Liver (tissue), 3 donors: ENCODE data around the gene PGM5.
"Not testable (repeated sequence)": the region's sequence is repeated elsewhere in the genome, so short reads cannot be mapped to it uniquely, and the experiment has no call there.

Experiments used
- HNF4G ChIP-seq: IDR thresholded peaks from 2 replicates; pipeline ENCODE4 v1.6.1; 2016; ENCODE audit warnings: antibody characterized with exemption
- JUND ChIP-seq, 2 donors: IDR thresholded peaks; 2 replicates each; pipeline ENCODE4 v1.6.1; 2016; ENCODE audit warnings: antibody characterized with exemption in 2 of 2
- TAF1 ChIP-seq: conservative IDR thresholded peaks from 2 replicates; pipeline ENCODE4 v1.6.1; 2016; ENCODE audit warnings: antibody characterized with exemption, mild to moderate bottlenecking
- TF ChIP-seq, protein P1 (sequence below): IDR thresholded peaks from 2 replicates; pipeline ENCODE4 v1.6.1; 2016; ENCODE audit warnings: antibody characterized with exemption
- TF ChIP-seq, protein P2 (sequence below): IDR thresholded peaks from 2 replicates; pipeline ENCODE4 v1.6.1; 2016; ENCODE audit warnings: antibody characterized with exemption
- TF ChIP-seq, protein P3 (sequence below): IDR thresholded peaks from 2 replicates; pipeline ENCODE4 v1.6.1; 2016; ENCODE audit warnings: antibody characterized with exemption, mild to moderate bottlenecking
- TF ChIP-seq, protein P4 (sequence below): fragments of 150-350 bp; IDR thresholded peaks from 2 replicates; pipeline ENCODE4 v1.5.1; 2017; ENCODE audit warnings: improper control_type of control experiment, low read depth, low read length; ENCODE audit not compliant: missing input control
- donor health status: healthy.
- donor health status: healthy.

GRCh38 chr9:68318209-68318608, 38.2 kb upstream of the PGM5 start:
- TF ChIP-seq, protein P1, sequence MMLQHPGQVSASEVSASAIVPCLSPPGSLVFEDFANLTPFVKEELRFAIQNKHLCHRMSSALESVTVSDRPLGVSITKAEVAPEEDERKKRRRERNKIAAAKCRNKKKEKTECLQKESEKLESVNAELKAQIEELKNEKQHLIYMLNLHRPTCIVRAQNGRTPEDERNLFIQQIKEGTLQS, result not testable (repeated sequence)
- TF ChIP-seq, protein P2, sequence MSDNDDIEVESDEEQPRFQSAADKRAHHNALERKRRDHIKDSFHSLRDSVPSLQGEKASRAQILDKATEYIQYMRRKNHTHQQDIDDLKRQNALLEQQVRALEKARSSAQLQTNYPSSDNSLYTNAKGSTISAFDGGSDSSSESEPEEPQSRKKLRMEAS, result not testable (repeated sequence)
- TF ChIP-seq, protein P3, sequence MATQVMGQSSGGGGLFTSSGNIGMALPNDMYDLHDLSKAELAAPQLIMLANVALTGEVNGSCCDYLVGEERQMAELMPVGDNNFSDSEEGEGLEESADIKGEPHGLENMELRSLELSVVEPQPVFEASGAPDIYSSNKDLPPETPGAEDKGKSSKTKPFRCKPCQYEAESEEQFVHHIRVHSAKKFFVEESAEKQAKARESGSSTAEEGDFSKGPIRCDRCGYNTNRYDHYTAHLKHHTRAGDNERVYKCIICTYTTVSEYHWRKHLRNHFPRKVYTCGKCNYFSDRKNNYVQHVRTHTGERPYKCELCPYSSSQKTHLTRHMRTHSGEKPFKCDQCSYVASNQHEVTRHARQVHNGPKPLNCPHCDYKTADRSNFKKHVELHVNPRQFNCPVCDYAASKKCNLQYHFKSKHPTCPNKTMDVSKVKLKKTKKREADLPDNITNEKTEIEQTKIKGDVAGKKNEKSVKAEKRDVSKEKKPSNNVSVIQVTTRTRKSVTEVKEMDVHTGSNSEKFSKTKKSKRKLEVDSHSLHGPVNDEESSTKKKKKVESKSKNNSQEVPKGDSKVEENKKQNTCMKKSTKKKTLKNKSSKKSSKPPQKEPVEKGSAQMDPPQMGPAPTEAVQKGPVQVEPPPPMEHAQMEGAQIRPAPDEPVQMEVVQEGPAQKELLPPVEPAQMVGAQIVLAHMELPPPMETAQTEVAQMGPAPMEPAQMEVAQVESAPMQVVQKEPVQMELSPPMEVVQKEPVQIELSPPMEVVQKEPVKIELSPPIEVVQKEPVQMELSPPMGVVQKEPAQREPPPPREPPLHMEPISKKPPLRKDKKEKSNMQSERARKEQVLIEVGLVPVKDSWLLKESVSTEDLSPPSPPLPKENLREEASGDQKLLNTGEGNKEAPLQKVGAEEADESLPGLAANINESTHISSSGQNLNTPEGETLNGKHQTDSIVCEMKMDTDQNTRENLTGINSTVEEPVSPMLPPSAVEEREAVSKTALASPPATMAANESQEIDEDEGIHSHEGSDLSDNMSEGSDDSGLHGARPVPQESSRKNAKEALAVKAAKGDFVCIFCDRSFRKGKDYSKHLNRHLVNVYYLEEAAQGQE, result not testable (repeated sequence)
- TF ChIP-seq, protein P4, sequence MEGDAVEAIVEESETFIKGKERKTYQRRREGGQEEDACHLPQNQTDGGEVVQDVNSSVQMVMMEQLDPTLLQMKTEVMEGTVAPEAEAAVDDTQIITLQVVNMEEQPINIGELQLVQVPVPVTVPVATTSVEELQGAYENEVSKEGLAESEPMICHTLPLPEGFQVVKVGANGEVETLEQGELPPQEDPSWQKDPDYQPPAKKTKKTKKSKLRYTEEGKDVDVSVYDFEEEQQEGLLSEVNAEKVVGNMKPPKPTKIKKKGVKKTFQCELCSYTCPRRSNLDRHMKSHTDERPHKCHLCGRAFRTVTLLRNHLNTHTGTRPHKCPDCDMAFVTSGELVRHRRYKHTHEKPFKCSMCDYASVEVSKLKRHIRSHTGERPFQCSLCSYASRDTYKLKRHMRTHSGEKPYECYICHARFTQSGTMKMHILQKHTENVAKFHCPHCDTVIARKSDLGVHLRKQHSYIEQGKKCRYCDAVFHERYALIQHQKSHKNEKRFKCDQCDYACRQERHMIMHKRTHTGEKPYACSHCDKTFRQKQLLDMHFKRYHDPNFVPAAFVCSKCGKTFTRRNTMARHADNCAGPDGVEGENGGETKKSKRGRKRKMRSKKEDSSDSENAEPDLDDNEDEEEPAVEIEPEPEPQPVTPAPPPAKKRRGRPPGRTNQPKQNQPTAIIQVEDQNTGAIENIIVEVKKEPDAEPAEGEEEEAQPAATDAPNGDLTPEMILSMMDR, result not testable (repeated sequence)
- not testable (repeated sequence) for TF ChIP-seq TAF1; HNF4G; JUND (IDR thresholded peaks at IDR 0.05)
